Stimulated activated CD4-positive, alpha-beta T cell treated with anti-CD3 and anti-CD28 coated beads, Interleukin-12 subunit alpha, Interleukin-12 subunit beta, amount 100 ng/mL, for 24 hours (primary cell): ENCODE measurements around the gene KLHL12.
"Not testable (repeated sequence)": the region's sequence is repeated elsewhere in the genome, so short reads cannot be mapped to it uniquely, and the experiment has no call there.

ENCODE experiments used
- DNase-seq, 2 experiments: peaks; one replicate each; pipeline ENCODE4 v3.0.0-alpha.2; 2020; ENCODE audit warnings: low read depth in 2 of 2

Gene KLHL12

GRCh38 chr1:202951437-202951836 is 24.4 kb upstream of the KLHL12 start:
- no peak for DNase-seq

DNA sequence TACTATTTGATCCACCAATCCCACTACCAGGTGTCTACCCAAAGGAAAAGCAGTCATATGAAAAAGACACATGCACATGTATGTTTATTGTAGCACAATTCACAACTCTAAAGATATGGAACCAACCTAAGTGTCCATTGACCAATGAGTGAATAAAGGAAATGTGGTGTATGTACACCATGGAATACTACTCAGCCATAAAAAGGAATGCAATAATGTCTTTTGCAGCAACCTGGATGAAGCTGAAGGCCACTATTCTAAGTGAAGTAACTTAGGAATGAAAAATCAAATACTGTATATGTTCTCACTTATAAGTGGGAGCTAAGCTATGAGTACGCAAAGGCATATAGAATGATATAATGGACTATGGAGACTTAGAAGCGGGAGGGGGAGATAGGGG is 18.4 kb upstream of the KLHL12 start:
- DNase-seq: no peak

GRCh38 chr1:202944438-202944921 is 17.4 kb upstream of the KLHL12 start:
- no peak for DNase-seq

GRCh38 chr1:202942426-202942825 is 15.4 kb upstream of the KLHL12 start:
- no peak for DNase-seq

DNA sequence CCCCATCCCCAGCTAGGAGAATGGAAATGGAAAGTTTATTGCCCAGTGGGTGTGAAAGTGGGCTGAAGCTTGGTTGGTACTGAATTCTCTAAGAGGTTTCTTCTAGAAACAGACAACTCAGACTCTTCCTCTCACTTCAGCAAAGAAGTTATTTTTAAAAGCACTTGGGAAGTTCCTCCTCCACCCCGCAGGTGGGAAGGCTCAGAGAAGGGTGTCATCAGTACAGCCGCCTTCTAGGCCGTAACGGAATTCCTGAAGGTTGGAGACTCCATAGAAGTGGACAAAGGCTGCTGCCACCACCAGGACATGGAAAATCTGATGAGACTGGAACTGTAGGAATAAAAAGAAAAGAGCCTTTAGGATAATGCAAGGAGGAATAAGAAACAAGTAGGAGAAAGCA is 14.3 kb upstream of the KLHL12 start:
- no peak for DNase-seq

GRCh38 chr1:202940561-202940960 is 13.5 kb upstream of the KLHL12 start:
- DNase-seq: no peak

- DNase-seq: no peak
Measured at GRCh38 chr1:202938287-202938925, 11.4 kb upstream of the KLHL12 start.

DNA sequence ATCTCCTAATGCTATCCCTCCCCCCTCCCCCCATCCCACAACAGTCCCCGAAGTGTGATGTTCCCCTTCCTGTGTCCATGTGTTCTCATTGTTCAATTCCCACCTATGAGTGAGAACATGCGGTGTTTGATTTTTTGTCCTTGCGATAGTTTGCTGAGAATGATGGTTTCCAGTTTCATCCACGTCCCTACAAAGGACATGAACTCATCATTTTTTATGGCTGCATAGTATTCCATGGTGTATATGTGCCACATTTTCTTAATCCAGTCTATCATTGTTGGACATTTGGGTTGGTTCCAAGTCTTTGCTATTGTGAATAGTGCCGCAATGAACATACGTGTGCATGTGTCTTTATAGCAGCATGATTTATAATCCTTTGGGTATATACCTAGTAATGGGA is 9.4 kb upstream of the KLHL12 start:
- DNase-seq: not testable (repeated sequence)

GRCh38 chr1:202935844-202936243 is 8.8 kb upstream of the KLHL12 start:
- DNase-seq: no peak

- no peak for DNase-seq
Measured at GRCh38 chr1:202934755-202935154, 7.7 kb upstream of the KLHL12 start.

- no peak for DNase-seq
Measured at GRCh38 chr1:202932476-202932875, 5.4 kb upstream of the KLHL12 start.

- DNase-seq: no peak
Measured at GRCh38 chr1:202923533-202923932, 3.5 kb downstream of the KLHL12 start.

- no peak for DNase-seq
Measured at GRCh38 chr1:202919615-202920014, 7.4 kb downstream of the KLHL12 start.

DNA sequence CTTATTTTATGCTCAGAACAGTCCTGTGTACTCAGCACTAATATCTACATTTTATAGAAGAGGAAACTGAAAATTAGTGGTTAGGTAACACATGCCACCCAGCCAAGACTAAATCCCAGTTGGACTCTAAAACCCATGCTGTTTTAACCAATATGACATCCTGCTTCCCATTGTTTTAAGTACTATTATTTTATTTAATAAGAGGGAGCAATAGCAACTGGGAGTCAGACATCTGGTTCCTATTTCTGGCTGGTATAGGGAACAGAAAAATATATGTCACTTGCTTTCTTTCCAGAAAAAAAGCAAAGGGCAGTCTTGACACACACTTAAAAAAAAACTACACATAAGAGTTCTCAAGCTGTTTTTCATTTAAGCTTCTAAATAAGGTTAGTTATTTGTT is 11.9 kb downstream of the KLHL12 start:
- DNase-seq: no peak

DNA sequence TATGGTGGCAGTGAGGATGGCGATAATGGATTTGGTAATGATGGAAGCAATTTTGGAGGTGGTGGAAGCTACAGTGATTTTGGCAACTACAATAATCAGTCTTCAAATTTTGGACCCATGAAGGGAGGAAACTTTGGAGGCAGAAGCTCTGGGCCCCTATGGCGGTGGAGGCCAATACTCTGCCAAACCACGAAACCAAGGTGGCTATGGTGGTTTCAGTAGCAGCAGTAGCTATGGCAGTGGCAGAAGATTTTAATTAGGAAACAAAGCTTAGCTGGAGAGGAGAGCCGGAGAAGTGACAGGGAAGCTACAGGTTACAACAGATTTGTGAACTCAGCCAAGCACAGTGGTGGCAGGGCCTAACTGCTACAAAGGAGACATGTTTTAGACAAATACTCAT is 14.6 kb downstream of the KLHL12 start:
- not testable (repeated sequence) for DNase-seq

- no peak for DNase-seq
Measured at GRCh38 chr1:202909494-202909893, 17.5 kb downstream of the KLHL12 start.

- no peak for DNase-seq
Measured at GRCh38 chr1:202908998-202909397, 18.0 kb downstream of the KLHL12 start.

GRCh38 chr1:202905331-202905730 is 21.7 kb downstream of the KLHL12 start:
- no peak for DNase-seq

DNA sequence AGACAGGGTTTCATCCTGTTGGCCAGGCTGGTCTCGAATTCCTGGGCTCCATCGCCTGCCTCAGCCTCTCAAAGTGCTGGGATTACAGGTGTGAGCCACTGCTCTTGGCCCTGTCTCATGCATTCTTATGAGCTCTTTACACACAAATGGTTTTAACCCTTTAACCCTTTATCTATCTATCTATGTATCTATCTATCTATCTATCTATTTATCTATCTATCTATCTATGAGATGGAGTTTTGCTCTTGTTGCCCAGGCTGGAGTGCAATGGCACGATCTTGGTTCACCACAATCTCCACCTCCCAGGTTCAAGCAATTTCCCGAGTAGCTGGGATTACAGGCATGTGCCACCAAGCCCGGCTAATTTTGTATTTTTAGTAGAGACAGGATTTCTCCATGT is 23.2 kb downstream of the KLHL12 start:
- DNase-seq: not testable (repeated sequence)

- DNase-seq: no peak
Measured at GRCh38 chr1:202901555-202901954, 25.5 kb downstream of the KLHL12 start.

DNA sequence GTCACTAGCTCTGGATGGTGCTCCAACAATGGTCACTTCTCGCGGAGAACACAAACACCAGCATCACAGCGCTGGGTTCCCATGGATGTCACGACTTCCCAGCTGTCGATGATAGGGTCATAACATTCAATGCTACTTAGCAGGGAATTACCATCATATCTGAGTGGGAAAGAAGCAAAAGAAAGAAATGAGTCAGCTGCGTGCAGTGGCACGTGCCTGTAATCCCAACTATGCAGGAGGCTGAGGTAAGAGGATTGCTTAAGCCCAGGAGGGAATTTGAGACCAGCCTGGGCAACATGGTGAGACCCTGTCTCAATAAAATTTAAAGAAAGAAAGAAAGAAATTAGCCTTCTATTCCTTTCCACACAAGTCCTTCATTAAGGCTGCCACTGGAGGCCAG is 34.5 kb downstream of the KLHL12 start:
- no peak for DNase-seq

- no peak for DNase-seq
Measured at GRCh38 chr1:202890392-202890791, 36.6 kb downstream of the KLHL12 start.

GRCh38 chr1:202888531-202889360 is 38.3 kb downstream of the KLHL12 start, which contains the start of gene RABIF:
TSS of gene RABIF (minus strand) at chr1:202889149. CDS start at chr1:202889098, 51 bp downstream.
- peak; percentile 92 to 93 for DNase-seq
